Middle frontal gyrus (tissue), 1 donor: ENCODE measurements around the gene SEPTIN2.
"Not testable (repeated sequence)": the region's sequence is repeated elsewhere in the genome, so short reads cannot be mapped to it uniquely, and the experiment has no call there.

Experiments used
- DNase-seq: peaks from one replicate; pipeline ENCODE4 v3.0.0-alpha.2; 2015; ENCODE audit warnings: low spot score; ENCODE audit errors: extremely low spot score

Gene SEPTIN2

DNA sequence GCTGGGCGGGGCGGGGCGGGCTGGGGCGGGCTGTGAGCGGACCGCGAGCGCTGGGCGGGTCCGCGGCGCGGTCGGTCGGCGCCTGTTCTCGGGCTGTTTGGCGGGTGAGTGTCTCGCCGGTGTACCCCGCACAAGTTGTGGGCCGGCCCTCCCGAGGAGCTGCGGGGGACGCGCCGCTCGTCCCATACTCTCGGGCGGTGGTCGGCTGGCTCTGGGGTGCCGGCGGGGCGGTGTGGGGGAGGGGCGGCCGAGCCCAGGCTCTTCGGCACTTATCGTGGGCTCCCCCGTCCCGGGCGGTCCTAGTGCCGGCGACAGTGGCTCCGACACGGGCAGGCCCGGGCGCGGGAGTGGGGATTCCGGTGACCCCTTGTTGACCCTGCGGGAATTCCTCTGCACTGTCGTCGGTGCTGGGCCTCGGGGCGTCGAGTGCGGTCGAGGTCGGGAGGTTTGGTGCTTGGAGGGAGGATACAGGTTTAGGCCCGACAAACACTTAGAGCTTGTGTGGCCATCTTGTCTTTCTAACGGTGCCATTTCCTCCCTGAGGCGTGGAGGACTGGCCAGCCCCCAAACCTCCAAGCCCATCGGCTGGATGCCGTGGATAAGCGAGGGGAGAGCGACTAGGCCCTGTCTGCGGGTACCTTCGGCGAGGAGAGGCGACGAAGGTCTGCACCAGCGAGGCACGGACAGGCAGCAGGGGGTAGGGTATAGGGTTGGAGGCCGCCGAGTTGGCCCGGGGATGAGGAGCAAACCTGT, at the start of gene SEPTIN2:
TSS of gene SEPTIN2 (plus strand) at position 47 of the 753 bp plus-strand sequence. CDS start 8,308 bp downstream, outside the sequence.
- DNase-seq: no peak

DNA sequence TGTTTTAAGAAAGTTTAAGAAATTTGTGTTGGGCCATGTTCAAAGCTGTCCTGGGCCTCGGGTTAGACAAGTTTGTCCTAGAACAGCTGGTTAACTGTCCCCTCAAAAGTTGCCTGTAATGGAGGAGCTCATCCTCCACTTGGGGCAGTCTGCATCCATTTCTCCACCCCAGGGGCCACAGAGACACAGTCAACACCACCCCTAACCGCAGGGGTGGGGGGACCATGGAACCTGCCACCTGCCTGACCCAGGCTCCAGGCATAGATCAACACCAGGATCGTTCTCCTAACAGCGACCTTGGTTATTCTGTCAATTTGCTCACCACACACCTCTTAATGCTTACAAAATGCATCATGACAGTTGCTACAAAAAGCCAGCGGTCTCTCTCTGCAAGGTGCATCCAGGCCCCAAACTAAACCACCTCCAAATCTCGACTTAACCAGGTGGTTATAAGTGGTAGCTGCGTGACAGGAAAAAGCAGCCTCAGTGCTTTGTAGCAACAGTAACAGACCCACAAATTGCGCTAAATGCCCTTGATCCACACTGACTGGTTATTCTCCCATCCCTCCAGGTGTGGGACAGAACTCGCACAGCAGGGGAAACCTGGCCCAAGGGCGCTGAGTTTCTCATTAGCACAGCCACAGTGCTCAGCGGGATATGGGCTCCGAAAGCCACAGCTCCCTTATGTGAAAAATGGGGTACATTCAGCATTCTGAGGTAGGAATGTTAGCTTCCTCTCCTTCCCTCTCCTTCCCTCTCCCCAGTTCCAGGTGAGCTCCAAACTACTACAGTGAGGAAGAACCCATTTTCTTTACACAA, 48.3 kb upstream of the SEPTIN2 start:
- DNase-seq: no peak

DNA sequence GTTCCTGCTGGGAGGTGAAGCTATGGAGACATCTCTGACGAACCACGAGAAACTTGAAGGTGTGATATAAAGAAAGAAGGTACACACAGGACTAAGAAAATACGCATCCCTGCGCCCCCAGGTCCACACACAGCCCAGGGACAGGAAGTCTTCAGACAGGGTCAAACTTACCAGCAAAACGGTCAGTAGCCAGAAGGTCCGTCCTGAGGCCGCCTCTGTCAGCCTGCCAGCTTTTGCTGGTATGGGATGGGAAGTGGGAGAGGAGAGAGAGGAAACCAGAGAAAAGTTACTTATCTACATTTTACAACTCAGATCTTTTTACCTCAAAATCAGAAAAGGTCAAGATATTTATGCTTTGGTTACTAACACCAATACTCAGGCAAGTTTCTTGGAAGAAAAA, 47.4 kb upstream of the SEPTIN2 start:
- no peak for DNase-seq

DNA sequence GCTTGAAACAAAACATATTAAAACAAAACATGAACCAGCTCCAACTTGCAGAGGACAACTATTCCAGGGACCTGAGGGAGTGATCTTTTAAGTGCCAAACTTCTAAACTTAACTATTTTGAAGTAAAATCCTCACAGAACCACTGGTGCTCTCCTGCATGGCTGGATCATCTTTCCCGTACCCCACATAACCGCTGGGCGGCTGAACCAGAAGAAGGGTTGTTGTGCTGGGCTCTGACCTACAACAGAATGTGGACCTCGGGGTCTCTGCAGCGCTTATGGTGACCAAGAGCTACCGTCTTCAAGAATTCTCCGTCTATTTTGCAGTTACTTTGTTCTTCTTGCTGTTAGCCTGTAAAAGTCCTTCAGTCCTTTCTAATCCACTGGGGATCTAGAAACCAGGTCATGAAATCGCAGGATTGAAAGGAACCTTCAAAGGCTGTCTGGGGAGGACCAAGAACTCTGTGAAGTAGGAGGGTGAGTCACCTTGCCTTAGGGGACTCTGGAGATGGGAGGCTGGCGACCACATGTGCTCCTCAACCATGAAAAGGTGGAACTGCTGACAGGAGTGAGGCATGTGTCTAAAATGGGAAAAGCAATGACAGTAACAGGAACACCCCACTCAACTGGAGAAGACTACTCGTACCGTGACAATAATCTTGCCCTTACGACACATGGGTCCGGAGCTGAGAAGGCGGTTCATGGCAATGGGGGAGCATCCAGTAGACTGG, 46.8 kb upstream of the SEPTIN2 start:
- no peak for DNase-seq

DNA sequence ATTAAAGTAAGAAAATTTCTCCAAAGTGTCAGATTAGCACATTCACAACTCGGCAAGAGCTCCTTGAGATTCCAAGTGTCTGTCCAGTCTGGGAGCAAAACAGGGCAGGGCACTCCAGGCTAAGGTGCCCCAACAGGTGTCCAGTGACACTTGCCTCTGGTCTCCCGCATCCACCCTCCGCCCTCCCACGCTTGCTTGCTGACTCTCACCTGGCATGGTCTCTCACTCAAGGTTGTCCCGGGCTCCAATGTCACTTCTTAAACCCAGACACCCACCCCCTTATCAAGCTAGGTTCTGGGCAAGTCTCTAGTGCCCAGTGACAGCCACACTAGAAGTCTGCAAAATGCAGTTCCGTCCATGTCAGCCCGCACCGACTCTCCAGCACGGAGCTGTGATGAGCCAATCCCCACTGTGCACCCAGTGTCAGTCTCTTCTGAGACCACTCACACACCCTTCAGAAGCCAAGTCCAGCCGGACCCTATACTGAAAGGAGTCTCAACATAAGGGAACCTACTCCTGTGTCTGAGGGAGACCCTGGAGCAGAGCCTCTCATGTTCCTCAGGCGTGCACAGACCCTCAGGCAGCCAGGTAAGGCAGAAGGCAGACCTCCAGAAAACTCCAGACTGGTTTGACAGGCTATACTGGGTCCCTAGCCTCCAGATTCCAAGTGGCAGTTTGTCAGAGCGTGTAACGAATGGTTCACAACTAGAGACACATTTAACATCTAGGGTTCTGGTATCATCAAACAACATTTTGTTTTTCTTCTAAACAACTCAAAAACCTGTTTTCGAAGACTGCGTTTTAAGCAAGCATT, 45.8 kb upstream of the SEPTIN2 start:
- no peak for DNase-seq

DNA sequence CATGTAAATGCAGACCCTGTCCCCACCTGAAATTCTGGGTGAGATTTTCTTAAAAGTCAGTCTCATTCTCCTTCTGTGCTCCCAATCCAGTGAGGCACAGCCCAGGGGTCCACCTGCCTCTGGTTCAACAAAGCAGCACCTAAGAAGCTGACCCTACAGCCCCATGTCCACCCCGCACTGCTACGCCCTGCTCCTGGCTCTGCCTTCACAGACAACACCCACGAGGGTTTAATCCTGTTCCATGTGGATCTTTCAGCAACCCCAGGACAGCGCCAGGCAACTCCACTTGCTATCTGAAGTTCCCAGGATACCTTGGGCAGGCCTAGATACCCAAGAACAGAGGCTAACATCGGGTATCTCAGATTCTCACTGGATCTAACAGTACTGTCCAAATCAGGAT, 45.2 kb upstream of the SEPTIN2 start:
- no peak for DNase-seq

DNA sequence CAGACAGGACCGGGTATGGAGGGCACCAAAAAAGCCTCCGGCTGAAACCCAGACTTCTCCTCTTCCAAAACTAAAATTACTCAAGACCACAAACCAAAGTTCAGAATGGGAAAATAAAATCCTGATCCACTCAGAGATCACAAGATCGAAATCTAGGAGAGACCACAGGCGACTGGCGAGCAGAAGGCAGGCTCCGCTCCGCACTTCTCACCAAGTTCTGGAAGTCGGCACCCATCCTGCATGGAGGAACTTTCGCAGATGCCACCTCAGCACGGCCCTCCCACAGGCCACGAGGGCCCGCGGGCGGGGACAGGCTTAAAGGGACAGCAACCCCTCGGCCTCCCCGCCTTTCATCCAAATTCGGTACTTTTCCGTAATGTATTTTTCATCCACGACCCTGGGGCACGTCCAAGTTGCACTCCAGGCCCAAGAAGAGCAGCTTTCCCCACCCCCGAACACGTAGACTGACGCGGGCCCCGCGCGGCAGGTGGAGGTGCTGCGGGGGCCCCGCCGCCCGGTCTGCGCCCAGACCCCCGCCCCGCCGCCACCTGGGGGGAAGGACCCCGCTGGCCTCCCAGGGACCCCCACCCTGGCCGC, 43.9 kb upstream of the SEPTIN2 start:
- DNase-seq: peak; percentile 24

DNA sequence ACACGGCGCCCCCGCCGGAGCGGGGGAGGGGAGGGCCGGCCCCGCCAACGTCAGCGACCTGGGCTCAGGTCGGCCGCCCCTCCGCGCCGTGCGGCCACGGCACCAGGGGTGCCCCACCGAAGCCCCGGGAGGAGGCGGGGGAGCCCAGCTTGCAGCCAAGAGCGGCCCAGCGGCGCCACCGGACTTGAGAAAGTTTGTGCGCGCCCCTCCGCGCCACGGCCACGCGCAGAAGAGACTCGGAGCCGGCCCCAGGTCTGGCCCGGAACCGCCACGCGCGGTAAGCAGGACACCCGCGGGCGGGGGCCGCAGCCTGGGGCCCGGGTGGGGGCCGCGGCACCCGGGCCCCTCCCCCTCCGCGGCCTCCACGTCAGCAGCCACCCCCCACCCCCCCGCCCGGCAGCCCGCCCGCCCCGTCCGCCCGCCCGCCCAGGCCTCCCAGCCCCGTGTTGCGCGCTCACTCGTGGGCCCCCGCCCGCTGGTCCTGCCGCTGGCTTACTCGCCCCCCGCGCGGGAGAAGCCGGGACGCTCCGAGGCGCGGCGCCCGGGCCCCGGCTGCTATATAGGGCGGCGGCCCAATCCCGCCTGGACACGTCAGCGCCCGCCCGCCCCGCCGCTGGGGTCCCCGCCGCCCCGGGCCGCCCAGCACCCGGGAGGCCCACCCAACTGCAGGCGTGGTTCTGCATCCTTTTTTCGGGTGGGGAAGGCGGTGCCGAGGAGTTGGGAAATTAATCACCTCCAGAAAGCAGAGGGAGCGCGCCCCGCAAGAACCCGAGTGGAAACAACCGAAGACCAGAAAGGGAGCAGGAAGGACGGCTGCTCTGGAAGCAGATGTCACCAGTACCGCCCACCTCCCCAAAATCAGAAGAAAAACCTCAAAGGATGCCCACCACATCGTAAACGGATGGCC, 43.2 kb upstream of the SEPTIN2 start:
- DNase-seq: no peak

DNA sequence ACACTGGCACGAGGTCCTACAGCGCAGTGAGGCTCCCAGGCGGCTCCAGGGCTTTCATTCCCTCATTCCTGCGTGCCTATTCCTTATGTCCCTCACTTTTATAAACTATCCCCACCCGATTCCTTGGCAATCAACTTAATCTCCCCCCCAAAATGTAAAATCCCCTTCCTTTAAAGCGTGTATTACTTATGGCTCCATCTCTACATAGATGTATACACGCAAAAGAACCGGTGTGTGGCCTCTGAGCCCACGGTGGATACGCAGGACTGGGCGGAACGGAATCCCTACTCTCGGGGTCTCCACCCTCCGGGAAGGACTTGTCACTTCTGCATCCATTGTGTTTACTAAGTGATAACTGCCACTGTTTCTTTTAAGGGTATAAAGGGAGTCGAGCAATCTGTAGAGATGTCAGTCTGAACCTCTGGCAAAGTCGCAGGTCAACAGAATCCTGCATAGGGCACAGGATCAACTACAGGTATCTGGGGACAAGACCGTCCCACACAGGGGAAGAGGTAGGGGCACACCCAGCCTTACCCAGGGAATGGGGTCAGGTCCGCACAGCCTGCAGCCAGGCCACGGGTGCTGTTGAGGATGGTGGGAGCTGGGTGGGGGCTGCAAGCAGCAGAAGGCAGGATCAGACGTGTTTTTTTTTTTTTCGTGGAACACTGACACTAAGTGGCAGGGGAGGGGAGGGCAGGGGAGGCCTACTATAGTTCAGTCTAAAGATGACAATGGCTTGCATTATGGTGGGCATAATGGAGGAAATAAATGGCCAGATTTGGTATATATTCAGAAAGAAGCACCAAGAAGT, 42.3 kb upstream of the SEPTIN2 start:
- DNase-seq: no peak

DNA sequence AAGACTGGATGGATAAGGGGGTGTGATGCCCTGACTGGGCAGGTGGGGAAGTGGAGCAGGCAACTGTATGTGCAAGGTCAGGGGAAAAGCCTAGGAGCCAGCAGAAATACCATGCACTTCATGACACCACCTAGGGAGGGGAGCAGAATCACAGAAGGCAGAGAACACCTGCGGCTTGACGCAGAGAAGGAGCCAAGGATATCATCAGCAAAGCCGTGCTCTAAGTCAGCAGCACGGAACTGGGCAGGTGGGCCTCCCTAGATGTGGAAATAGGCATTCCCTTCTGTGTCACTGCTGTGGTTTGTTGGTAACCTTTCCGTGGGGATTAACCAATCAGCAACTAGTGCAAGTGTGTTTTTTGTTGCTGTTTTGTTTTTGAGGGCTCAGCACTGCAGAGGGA, 41.6 kb upstream of the SEPTIN2 start:
- DNase-seq: no peak

DNA sequence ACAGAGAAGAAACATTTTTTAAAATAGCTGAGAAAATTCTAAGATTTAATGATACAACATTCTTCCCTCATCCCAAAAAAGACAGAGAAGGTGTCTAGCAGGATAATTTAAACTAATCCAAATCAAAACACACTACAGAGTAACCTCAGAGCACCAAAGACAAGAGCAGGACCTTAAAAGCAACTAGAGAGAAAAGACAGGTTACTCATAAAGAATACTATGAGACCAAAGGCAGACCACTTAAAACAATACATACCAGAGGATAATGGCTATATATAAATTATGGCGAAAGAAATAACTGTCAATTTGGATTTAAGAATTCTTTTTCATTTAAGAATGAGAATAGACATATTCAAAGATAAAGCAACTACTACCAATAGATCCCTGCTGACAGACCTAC, 40.2 kb upstream of the SEPTIN2 start:
- DNase-seq: no peak

DNA sequence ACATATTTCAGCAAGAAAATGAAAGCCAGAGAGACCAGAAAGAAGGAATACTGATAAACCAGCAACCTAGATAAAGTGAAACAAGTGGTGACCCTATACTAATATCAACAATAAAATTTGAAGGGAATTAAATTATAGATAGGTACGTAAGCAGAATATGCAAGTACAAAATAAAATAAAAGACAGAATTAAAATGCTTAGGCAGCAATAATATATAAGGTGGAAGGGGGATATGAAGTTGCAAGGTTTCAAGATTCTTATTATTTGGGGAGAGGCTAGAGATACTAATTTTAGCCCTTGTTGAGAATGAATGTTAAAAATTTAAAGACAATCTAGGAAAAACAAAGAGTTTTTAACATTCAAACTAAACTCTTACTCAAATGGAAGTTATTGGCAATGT, 39.8 kb upstream of the SEPTIN2 start:
- no peak for DNase-seq

DNA sequence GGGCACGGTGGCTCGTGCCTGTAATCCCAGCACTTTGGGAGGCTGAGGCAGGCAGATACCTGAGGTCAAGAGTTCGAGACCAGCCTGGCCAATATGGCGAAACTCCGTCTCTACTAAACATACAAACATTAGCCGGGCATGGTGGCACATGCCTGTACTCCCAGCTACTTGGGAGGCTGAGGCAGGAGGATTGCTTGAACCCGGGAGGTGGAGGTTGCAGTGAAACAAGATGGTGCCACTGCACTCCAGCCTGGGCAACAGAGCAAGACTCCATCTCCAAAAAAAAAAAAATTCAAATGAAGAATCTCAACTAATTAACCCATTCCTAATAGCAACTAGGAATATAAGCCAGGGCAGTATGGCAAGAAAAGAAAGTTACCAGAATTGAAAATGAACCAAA, 37.4 kb upstream of the SEPTIN2 start:
- not testable (repeated sequence) for DNase-seq

DNA sequence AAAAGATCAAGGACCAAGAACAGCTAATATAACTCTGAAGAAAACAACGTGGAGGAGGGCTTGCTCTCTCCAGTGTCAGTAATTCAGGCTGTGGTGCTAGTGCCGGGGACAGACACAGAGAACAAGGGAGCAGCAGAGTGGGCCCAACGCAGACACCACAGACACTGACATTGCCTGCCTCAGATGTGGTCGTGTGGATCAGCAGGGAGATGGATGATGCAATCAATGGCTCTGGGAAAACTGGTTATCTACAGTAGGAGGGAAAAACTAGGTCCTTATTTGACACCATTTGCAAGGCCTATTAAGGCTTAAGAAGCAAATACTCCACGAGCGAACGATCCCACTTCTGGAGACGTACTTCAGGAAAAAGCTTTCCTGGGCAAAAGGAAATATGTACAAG, 36.3 kb upstream of the SEPTIN2 start:
- DNase-seq: no peak

DNA sequence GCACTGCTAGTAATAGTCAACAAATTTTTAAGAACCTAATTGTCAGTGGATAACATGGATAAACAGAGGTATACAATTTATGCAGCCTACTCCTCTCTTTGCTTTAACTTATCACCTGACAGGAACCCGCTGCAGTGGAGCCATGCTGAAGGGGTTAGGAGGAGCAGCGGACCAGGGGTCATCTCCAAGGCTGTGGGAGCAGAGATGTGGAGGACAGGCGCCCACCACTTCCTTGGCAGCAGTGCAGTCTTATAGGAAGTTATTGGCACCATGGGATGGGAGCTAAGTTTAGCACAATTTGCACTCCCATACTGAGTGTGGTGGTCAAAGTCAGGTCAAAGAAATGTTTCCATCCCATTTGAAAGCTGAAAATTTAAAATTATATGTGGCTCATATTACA, 35.9 kb upstream of the SEPTIN2 start:
- DNase-seq: no peak

DNA sequence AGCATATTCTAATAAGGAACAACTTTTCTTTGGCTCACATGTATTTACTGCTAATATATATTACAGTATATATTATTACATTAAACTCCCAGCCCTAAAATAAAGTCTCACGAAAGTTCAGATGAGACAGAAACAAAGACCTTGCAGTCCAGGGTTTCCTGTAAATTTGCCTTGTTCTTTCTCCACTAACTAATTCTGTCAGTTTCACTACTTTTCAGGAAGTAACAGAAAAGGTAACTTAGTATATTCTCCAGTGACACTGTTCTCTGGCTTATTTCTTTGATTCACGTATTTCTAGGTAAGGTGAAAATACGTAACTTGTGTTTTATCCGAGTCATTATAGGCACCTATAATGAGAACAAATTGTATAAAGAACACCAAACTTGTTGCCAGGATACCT, 35.4 kb upstream of the SEPTIN2 start:
- no peak for DNase-seq

DNA sequence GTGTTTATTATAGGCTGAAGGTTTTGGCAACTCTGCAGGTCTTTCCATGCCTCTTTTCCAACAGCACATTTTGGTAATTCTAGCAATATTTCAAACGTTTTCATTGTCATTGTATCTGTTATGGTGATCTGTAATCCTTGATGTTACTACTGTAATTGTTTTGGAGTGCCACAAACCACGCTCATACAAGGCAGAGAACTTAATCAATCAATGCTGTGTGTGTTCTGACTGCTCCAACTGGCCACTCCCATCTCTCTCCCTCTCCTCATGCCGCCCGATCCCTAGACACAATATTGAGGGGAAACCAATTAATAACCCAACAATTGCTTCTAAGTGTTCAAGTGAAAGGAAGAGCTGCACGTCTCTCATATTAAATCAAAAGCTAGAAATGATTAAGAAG, 33.2 kb upstream of the SEPTIN2 start:
- DNase-seq: no peak

DNA sequence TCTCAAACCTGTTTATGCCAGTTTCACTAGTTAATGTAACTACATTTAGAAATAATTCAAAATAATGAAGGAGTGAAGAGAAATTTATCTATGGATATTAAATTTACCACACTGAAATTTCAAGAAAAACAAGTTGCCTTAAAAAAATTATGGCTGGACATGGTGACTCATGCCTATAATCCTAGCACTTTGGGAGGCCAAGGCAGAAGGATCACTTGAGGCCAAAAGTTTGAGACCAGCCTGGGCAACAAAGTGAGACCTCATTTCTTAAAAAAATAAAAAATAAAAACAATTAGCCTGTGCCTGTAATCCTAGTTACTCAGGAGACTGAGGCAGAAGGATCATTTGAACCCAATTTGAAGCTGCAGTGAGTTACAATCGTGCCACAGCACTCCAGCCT, 30.1 kb upstream of the SEPTIN2 start:
- DNase-seq: no peak
